CD4-positive, alpha-beta T cell (primary cell): Measurements from ENCODE around the gene MCOLN1. TPM values are rescaled to one million over a fixed set of nuclear protein-coding genes. Genes with fewer than 3 reads are reported as not detected.

ENCODE experiments used
- ATAC-seq: fragments of 200-7000 bp; cut with Tn5 transposase; one replicate; pipeline ENCODE4 v1.10.0; 2022; ENCODE audit warnings: mild to moderate bottlenecking; ENCODE audit not compliant: poor library complexity
- CTCF ChIA-PET: fragments of 350-600 bp; sonication (Branson Sonifier 250); formaldehyde crosslinking; loops from one replicate; lab custom pipeline; 2021; ENCODE audit warnings: antibody characterized with exemption, inconsistent platforms; lab: Charles Lee
- POLR2A ChIA-PET: fragments of 350-600 bp; sonication (Branson Sonifier 250); formaldehyde crosslinking; loops from one replicate; lab custom pipeline; 2021; ENCODE audit warnings: antibody characterized with exemption, inconsistent platforms; lab: Charles Lee
- DNase-seq, 14 experiments: peaks; one replicate each; pipeline ENCODE4 v3.0.0-alpha.2; 2013 to 2020; ENCODE audit warnings: mixed read lengths in 2 of 14
- H3K27ac ChIP-seq, 2 donors: one replicate each; pipeline versions ENCODE4 v1.5.1 to v1.7.0; 2013; ENCODE audit warnings: low read length in 2 of 2, low read depth in 1 of 2, mild to moderate bottlenecking in 1 of 2
- H3K27me3 ChIP-seq, 2 experiments: 1 replicate in 1 of 2; 2 replicates in 1 of 2; pipeline versions ENCODE4 v1.6.1 to v1.7.0; 2013; ENCODE audit warnings: low read length in 2 of 2, control low read depth in 1 of 2, mild to moderate bottlenecking in 1 of 2, moderate library complexity in 1 of 2; ENCODE audit not compliant: insufficient read depth in 2 of 2, control insufficient read depth in 1 of 2
- H3K36me3 ChIP-seq: one replicate; pipeline ENCODE4 v1.6.1; 2013; ENCODE audit warnings: low read length, control low read depth; ENCODE audit not compliant: insufficient read depth
- H3K4me1 ChIP-seq: one replicate; pipeline ENCODE4 v1.6.1; 2013; ENCODE audit warnings: low read length, control low read depth; ENCODE audit not compliant: insufficient read depth
- H3K4me3 ChIP-seq: one replicate; pipeline ENCODE4 v1.5.1; 2013; ENCODE audit warnings: mild to moderate bottlenecking, low read length, moderate library complexity
- H3K9me3 ChIP-seq, 2 experiments: 1 replicate in 1 of 2; 2 replicates in 1 of 2; pipeline versions ENCODE4 v1.6.1 to v1.7.0; 2013; ENCODE audit warnings: low read length in 2 of 2, mild to moderate bottlenecking in 2 of 2, control low read depth in 1 of 2, moderate library complexity in 1 of 2; ENCODE audit not compliant: control insufficient read depth in 1 of 2, insufficient read depth in 1 of 2
- H3K27ac Mint-ChIP-seq: one replicate; pipeline ENCODE4 v1.8.0; 2020; ENCODE audit warnings: mixed read lengths
- H3K27me3 Mint-ChIP-seq: one replicate; pipeline ENCODE4 v1.8.0; 2021; ENCODE audit warnings: mixed read lengths
- H3K36me3 Mint-ChIP-seq: one replicate; pipeline ENCODE4 v1.8.0; 2021; ENCODE audit warnings: low read depth, mixed read lengths
- H3K4me1 Mint-ChIP-seq: one replicate; pipeline ENCODE4 v1.8.0; 2021; ENCODE audit warnings: low read depth, mixed read lengths
- H3K4me3 Mint-ChIP-seq: one replicate; pipeline ENCODE4 v1.8.0; 2020; ENCODE audit warnings: mild to moderate bottlenecking, mixed read lengths
- H3K9me3 Mint-ChIP-seq: one replicate; pipeline ENCODE4 v1.8.0; 2020; ENCODE audit warnings: mixed read lengths
- CTCF ChIP-seq: fragments of 200-600 bp; IDR thresholded peaks from one replicate; pipeline ENCODE4 v1.8.0; 2022; ENCODE audit warnings: antibody characterized with exemption, mild to moderate bottlenecking
- intact Hi-C, 2 experiments: fragments of 100-400 bp; cut with DNase I in 1 of 2; cut with micrococcal nuclease in 1 of 2; formaldehyde crosslinking; loops; one replicate each; pipeline versions ENCODE4 v1.15.1 to v1.9.0; 2023 to 2025; cut with DNase I, micrococcal nuclease
- total RNA-seq, 174 experiments: library from RNA in 2 of 174; stranded (reverse) in 2 of 174; gene quantifications; one replicate each; pipeline ENCODE4 v1.2.3 and lab custom pipeline; 2021 to 2026

Gene MCOLN1
- total RNA-seq, 2 experiments from 2014 or later: 7.9 to 8.8 TPM

- intact Hi-C loops: no loop called here
- ChIA-PET CTCF (interaction anchor here (1.0 kb wide), 1 partner anchor 14 kb away, joined by 3 read pairs; no protein-coding TSS in a partner anchor), POLR2A (no interaction called here)
- H3K36me3 ChIP-seq: no peaks in the 10 kb centered on the region
- H3K4me3 Mint-ChIP-seq: no peak overlapping the region
- no peaks in the 10 kb centered on the region for H3K27me3 Mint-ChIP-seq
- H3K4me3 ChIP-seq: no peak overlapping the region
- H3K9me3 ChIP-seq: no peaks in the 10 kb centered on the region
- H3K27ac Mint-ChIP-seq: no peak overlapping the region
- no peak for TF ChIP-seq CTCF
- ATAC-seq: no peak
- H3K27ac ChIP-seq: no peak overlapping the region
- no peaks in the 10 kb centered on the region for H3K4me1 Mint-ChIP-seq
- H3K9me3 Mint-ChIP-seq: no peaks in the 10 kb centered on the region
- no peaks in the 10 kb centered on the region for H3K4me1 ChIP-seq
- H3K36me3 Mint-ChIP-seq: no peaks in the 10 kb centered on the region
- no peak for DNase-seq
- no peaks in the 10 kb centered on the region for H3K27me3 ChIP-seq
These were observed 60.0 kb downstream of the MCOLN1 start for GRCh38 chr19:7582446-7582845.

Other genes with a start within 250 kb of the MCOLN1 start
- 1 to 10 TPM; 1.8 to 3.0 TPM for gene INSR, start 228.2 kb upstream of the MCOLN1 start, total RNA-seq
- gene ARHGEF18, start 173.7 kb upstream of the MCOLN1 start, total RNA-seq: 100 to 1,000 TPM; 121 TPM
- gene PEX11G, start 33.6 kb upstream of the MCOLN1 start, total RNA-seq: not detected
- 1 to 10 TPM; 5.1 to 5.2 TPM for gene ZNF358, start 6.5 kb upstream of the MCOLN1 start, total RNA-seq
- 10 to 100 TPM; 62.0 to 70.9 TPM for gene PNPLA6, start 13.1 kb downstream of the MCOLN1 start, total RNA-seq
- under 1 TPM; 0.16 to 0.25 TPM for gene CAMSAP3, start 73.2 kb downstream of the MCOLN1 start, total RNA-seq
- gene XAB2, start 106.9 kb downstream of the MCOLN1 start, total RNA-seq: 100 to 1,000 TPM; 118 to 121 TPM
- 100 to 1,000 TPM; 178 to 188 TPM for gene PET100, start 107.2 kb downstream of the MCOLN1 start, total RNA-seq
- gene PCP2, start 111.1 kb downstream of the MCOLN1 start, total RNA-seq: 1 to 10 TPM; 1.9 to 2.1 TPM
- 100 to 1,000 TPM; 234 to 241 TPM for gene STXBP2, start 114.5 kb downstream of the MCOLN1 start, total RNA-seq
- gene RETN, start 146.4 kb downstream of the MCOLN1 start, total RNA-seq: not detected
- under 1 TPM in 1 of 2 experiments, not detected in 1; 0.38 TPM for gene MCEMP1, start 154.5 kb downstream of the MCOLN1 start, total RNA-seq
- 10 to 100 TPM; 41.3 to 43.4 TPM for gene TRAPPC5, start 158.2 kb downstream of the MCOLN1 start, total RNA-seq
- gene FCER2, start 179.5 kb downstream of the MCOLN1 start, total RNA-seq: not detected
- not detected for gene CLEC4G, start 209.5 kb downstream of the MCOLN1 start, total RNA-seq
- not detected for gene CD209, start 224.9 kb downstream of the MCOLN1 start, total RNA-seq
- gene CLEC4M, start 240.6 kb downstream of the MCOLN1 start, total RNA-seq: not detected